H9 (cell line): Measurements from ENCODE around the gene TAS2R46. TPM values are rescaled to one million over a fixed set of nuclear protein-coding genes. Genes with fewer than 3 reads are reported as not detected.

ENCODE experiments used
- DNase-seq: peaks from one replicate; pipeline ENCODE4 v3.0.0-alpha.2; 2017
- H2AFZ ChIP-seq: one replicate; pipeline ENCODE4 v1.6.1; 2013; ENCODE audit warnings: mild to moderate bottlenecking, low read length, control low read depth, moderate library complexity
- H2AK5ac ChIP-seq: 2 replicates; pipeline ENCODE4 v1.6.1; 2013; ENCODE audit warnings: low read length, control low read depth, mixed read lengths; ENCODE audit not compliant: insufficient read length
- H2BK120ac ChIP-seq: one replicate; pipeline ENCODE4 v1.6.1; 2013; ENCODE audit warnings: low read depth, mild to moderate bottlenecking, low read length, control low read depth, inconsistent platforms; ENCODE audit not compliant: poor library complexity, severe bottlenecking
- H2BK12ac ChIP-seq: 2 replicates; pipeline ENCODE4 v1.6.1; 2013; ENCODE audit warnings: low read length, control low read depth, mixed read lengths, low read depth; ENCODE audit not compliant: insufficient read length
- H2BK15ac ChIP-seq: 2 replicates; pipeline ENCODE4 v1.6.1; 2013; ENCODE audit warnings: low read depth, low read length, control low read depth
- H2BK20ac ChIP-seq: one replicate; pipeline ENCODE4 v1.6.1; 2013; ENCODE audit warnings: low read depth, mild to moderate bottlenecking, low read length, control low read depth, inconsistent platforms; ENCODE audit not compliant: poor library complexity, severe bottlenecking
- H2BK5ac ChIP-seq: 2 replicates; pipeline ENCODE4 v1.6.1; 2013; ENCODE audit warnings: low read length, control low read depth, mixed read lengths; ENCODE audit not compliant: insufficient read length
- H3K14ac ChIP-seq: 2 replicates; pipeline ENCODE4 v1.6.1; 2013; ENCODE audit warnings: low read length, control low read depth; ENCODE audit not compliant: insufficient read depth
- H3K18ac ChIP-seq: 2 replicates; pipeline ENCODE4 v1.6.1; 2013; ENCODE audit warnings: low read depth, mild to moderate bottlenecking, mixed read lengths, low read length, control low read depth; ENCODE audit not compliant: insufficient read length
- H3K23ac ChIP-seq: 2 replicates; pipeline ENCODE4 v1.6.1; 2013; ENCODE audit warnings: low read length, control low read depth, mixed read lengths, low read depth; ENCODE audit not compliant: insufficient read length
- H3K23me2 ChIP-seq: 2 replicates; pipeline ENCODE4 v1.6.1; 2013; ENCODE audit warnings: low read depth, mild to moderate bottlenecking, mixed read lengths, low read length, control low read depth; ENCODE audit not compliant: insufficient read length, poor library complexity, severe bottlenecking
- H3K27ac ChIP-seq: 2 replicates; pipeline ENCODE4 v1.5.1; 2013; ENCODE audit warnings: low read length, control low read depth, mixed read lengths, low read depth; ENCODE audit not compliant: insufficient read length
- H3K27me3 ChIP-seq: 2 replicates; pipeline ENCODE4 v1.6.1; 2013; ENCODE audit warnings: low read length, control low read depth, inconsistent platforms; ENCODE audit not compliant: insufficient read depth
- H3K4ac ChIP-seq: 2 replicates; pipeline ENCODE4 v1.6.1; 2013; ENCODE audit warnings: low read depth, mild to moderate bottlenecking, control low read depth, inconsistent platforms, low read length, moderate library complexity
- H3K4me1 ChIP-seq: 2 replicates; pipeline ENCODE4 v1.6.1; 2013; ENCODE audit warnings: low read length, control low read depth, inconsistent platforms; ENCODE audit not compliant: insufficient read depth
- H3K4me2 ChIP-seq: 2 replicates; pipeline ENCODE4 v1.6.1; 2013; ENCODE audit warnings: low read length, control low read depth, mixed read lengths; ENCODE audit not compliant: insufficient read length, insufficient read depth
- H3K56ac ChIP-seq: 2 replicates; pipeline ENCODE4 v1.6.1; 2013; ENCODE audit warnings: low read depth, mild to moderate bottlenecking, mixed read lengths, low read length, control low read depth; ENCODE audit not compliant: insufficient read length
- H3K79me1 ChIP-seq: 2 replicates; pipeline ENCODE4 v1.6.1; 2013; ENCODE audit warnings: low read depth, mild to moderate bottlenecking, moderate library complexity, low read length, control low read depth, inconsistent platforms; ENCODE audit not compliant: insufficient read depth, poor library complexity, severe bottlenecking
- H3K79me2 ChIP-seq: 2 replicates; pipeline ENCODE4 v1.6.1; 2013; ENCODE audit warnings: low read length, control low read depth, inconsistent platforms; ENCODE audit not compliant: insufficient read depth
- H3K9ac ChIP-seq: 2 replicates; pipeline ENCODE4 v1.6.1; 2013; ENCODE audit warnings: low read length, control low read depth, mixed read lengths; ENCODE audit not compliant: insufficient read length; ENCODE audit errors: extremely low read depth
- H3K9me3 ChIP-seq: one replicate; pipeline ENCODE4 v1.6.1; 2013; ENCODE audit warnings: low read depth, low read length, inconsistent platforms; ENCODE audit not compliant: control insufficient read depth
- H3T11ph ChIP-seq: one replicate; pipeline ENCODE4 v1.6.1; 2013; ENCODE audit warnings: mild to moderate bottlenecking, low read length, control low read depth, inconsistent platforms
- H4K20me1 ChIP-seq: one replicate; pipeline ENCODE4 v1.6.1; 2013; ENCODE audit not compliant: control insufficient read depth, insufficient read length, insufficient read depth
- H4K5ac ChIP-seq: 2 replicates; pipeline ENCODE4 v1.6.1; 2013; ENCODE audit warnings: low read depth, mild to moderate bottlenecking, mixed read lengths, low read length, control low read depth; ENCODE audit not compliant: insufficient read length
- H4K8ac ChIP-seq: replicated peaks from 2 replicates; pipeline ENCODE4 v1.6.1; 2013; ENCODE audit warnings: low read length, control low read depth, mixed read lengths, low read depth; ENCODE audit not compliant: insufficient read length
- H4K91ac ChIP-seq: 2 replicates; pipeline ENCODE4 v1.6.1; 2013; ENCODE audit warnings: low read depth, mild to moderate bottlenecking, moderate library complexity, mixed read lengths, low read length, control low read depth; ENCODE audit not compliant: insufficient read length
- H3K27ac Mint-ChIP-seq, 3 experiments: 2 replicates in 2 of 3; 3 replicates in 1 of 3; pipeline ENCODE4 v1.8.0; 2020 to 2021; ENCODE audit warnings: mixed read lengths in 3 of 3, mild to moderate bottlenecking in 1 of 3, moderate library complexity in 1 of 3
- H3K27me3 Mint-ChIP-seq: 2 replicates; pipeline ENCODE4 v1.8.0; 2021; ENCODE audit warnings: low read depth, mild to moderate bottlenecking, moderate library complexity, mixed read lengths
- H3K36me3 Mint-ChIP-seq, 3 experiments: 2 replicates in 2 of 3; 3 replicates in 1 of 3; pipeline ENCODE4 v1.8.0; 2020 to 2021; ENCODE audit warnings: low read depth in 3 of 3, mixed read lengths in 3 of 3; ENCODE audit not compliant: insufficient read depth in 1 of 3
- H3K4me1 Mint-ChIP-seq, 2 experiments: 2 replicates each; pipeline ENCODE4 v1.8.0; 2020; ENCODE audit warnings: mixed read lengths in 2 of 2
- H3K4me3 Mint-ChIP-seq, 2 experiments: 2 replicates in 1 of 2; 3 replicates in 1 of 2; pipeline ENCODE4 v1.8.0; 2020 to 2021; ENCODE audit warnings: mild to moderate bottlenecking in 2 of 2, mixed read lengths in 2 of 2, moderate library complexity in 1 of 2
- H3K9me3 Mint-ChIP-seq, 2 experiments: 2 replicates in 1 of 2; 3 replicates in 1 of 2; pipeline ENCODE4 v1.8.0; 2020; ENCODE audit warnings: mild to moderate bottlenecking in 2 of 2, mixed read lengths in 2 of 2, moderate library complexity in 1 of 2
- CTCF ChIP-seq: fragments of 200-600 bp; sonication (generic); conservative IDR thresholded peaks from 3 replicates; pipeline ENCODE4 v1.8.0; 2021; ENCODE audit warnings: antibody characterized with exemption, mild to moderate bottlenecking
- WGBS: extraction: QIAGEN DNeasy Blood & Tissue Kit; methylation state at CpG from one replicate; pipeline ENCODE4 v1.1.7; 2013; ENCODE audit warnings: missing lambda C conversion rate, low lambda C conversion rate, mixed read lengths; ENCODE audit not compliant: insufficient read length; ENCODE audit errors: extremely low coverage; 5-methylcytosine and 5-hydroxymethylcytosine counted together
- total RNA-seq: library from RNA; stranded (reverse); gene quantifications from 2 replicates; pipeline ENCODE4 v1.2.1, GENCODE V29; 2021

Gene TAS2R46
- total RNA-seq, 1 experiment from 2014 or later, result 1.2 TPM

DNA sequence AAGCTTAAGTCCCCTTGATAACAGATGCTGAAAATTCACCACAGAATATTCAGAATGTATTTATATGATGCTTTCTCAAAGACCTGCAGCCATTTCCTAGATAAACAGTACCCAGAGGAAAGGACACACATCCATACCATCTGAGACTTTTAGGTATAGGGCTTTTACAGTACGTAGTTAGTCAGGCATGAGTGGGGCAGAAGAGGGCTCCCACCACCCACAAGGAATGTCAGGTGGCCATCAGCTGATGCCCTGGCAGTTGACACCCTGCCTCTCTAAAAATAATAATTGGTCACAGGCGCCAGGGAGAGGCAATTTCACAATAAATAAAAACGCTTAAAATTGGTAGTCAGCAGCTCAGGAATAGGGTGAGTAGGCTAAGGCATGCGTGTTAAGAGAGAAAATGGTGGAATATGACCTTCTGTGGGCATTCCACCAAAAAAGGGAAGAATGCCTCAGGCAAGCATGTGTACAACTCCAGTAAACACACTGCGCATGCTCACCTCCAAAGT lies 7.8 kb upstream of the TAS2R46 start:
- no peak overlapping the region for H2BK120ac ChIP-seq
- DNase-seq, result no peak
- no peak overlapping the region for H3K27ac Mint-ChIP-seq
- whole genome bisulfite sequencing, result no CpG with 5 or more reads among the region's 5 CpGs
- no peak overlapping the region for H2BK20ac ChIP-seq
- no peak overlapping the region for H4K8ac ChIP-seq
- H3K4ac ChIP-seq, result no peak overlapping the region
- H3K9ac ChIP-seq, result no peak overlapping the region
- H3K27ac ChIP-seq, result no peak overlapping the region
- no peak overlapping the region for H4K5ac ChIP-seq
- H3K79me2 ChIP-seq, result peaks cover 2% of the 10 kb centered on the region; the same call in 1 of the 2 replicates
- no peak overlapping the region for H2BK15ac ChIP-seq
- no peak overlapping the region for H3K23ac ChIP-seq
- H3K56ac ChIP-seq, result no peak overlapping the region
- H3K27me3 Mint-ChIP-seq, result no peaks in the 10 kb centered on the region; the same call in none of the 2 replicates
- H3T11ph ChIP-seq, result no peak overlapping the region
- no peak overlapping the region for H2AK5ac ChIP-seq
- H4K20me1 ChIP-seq, result no peaks in the 10 kb centered on the region
- no peak overlapping the region for H4K91ac ChIP-seq
- no peaks in the 10 kb centered on the region for H3K79me1 ChIP-seq
- no peak overlapping the region for H2BK12ac ChIP-seq
- H2BK5ac ChIP-seq, result no peak overlapping the region
- H3K36me3 Mint-ChIP-seq, result peaks cover 0 to 4% (median 0%) of the 10 kb centered on the region in 3 experiments; a peak in 3 of 7 replicates
- H3K14ac ChIP-seq, result no peak overlapping the region
- no peaks in the 10 kb centered on the region for H3K9me3 ChIP-seq
- peaks cover 18 to 19% of the 10 kb centered on the region in 2 experiments for H3K4me1 Mint-ChIP-seq
- no peaks in the 10 kb centered on the region for H3K9me3 Mint-ChIP-seq
- H3K4me3 Mint-ChIP-seq, result no peak overlapping the region
- no peak overlapping the region for H3K18ac ChIP-seq
- H3K4me2 ChIP-seq, result no peak overlapping the region
- no peaks in the 10 kb centered on the region; the same call in 1 of the 2 replicates for H3K4me1 ChIP-seq
- H3K27me3 ChIP-seq, result no peaks in the 10 kb centered on the region; the same call in 1 of the 2 replicates
- TF ChIP-seq CTCF, result no peak
- H2AFZ ChIP-seq, result no peak overlapping the region
- H3K23me2 ChIP-seq, result no peaks in the 10 kb centered on the region
